ENCODE results near the gene ATP10B.

The ATP10B gene

DNA sequence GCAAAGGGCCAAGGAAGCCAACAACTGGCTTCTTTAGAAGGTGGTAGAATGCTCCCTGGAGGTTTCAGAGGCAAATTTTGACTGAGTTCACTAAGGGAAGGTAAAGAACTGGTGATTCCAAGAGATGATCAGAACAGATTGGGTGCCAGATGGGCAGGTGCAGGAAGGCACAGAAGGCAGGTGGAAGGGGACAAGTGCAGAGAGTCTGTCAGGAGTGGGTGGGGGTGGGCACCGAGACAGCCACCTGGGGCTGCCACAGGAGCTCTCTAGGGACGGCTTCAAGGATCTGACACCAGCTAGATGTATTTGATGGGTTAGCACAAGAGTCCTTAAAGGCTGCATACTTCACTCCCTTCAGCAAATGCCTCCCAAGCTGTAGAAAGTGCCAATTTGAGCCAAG is 223.0 kb downstream of the ATP10B start:
- no peak for DNase-seq

- no peak for DNase-seq
These were observed 223.4 kb downstream of the ATP10B start for GRCh38 chr5:160628619-160628968.

DNA sequence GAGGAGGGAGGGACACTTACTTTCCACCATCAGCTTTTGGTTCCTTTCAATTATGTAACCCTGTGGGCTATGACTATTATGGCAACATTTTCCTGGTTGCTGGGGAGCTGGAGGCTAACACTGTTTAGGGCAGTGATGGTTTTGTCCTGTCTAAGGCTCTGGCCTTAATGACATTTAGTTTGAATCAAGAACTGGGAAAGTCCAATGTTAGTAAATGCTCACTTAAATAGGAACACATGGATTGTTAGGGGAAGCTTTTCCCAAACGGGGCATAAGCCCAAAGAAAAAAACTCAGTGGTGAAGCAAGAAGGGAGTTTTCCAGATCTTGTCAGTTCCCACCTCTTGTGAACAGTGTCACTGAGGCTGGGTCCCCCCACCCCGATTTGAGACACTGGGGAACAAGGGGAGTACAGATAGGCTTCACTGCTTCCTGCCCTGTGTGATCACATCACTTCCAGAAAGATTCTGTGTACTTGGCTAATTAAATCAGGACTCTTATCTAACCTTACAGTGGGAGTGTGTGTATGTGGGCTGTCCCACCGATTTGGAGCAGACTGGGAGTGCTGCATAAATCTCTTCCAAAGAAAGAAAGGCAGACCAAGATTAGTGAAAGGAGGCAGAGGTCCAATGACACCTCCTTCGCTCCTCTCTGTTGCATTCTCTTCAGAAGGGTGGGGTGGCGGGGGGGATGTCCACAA is 223.9 kb downstream of the ATP10B start:
- DNase-seq: no peak

GRCh38 chr5:160626322-160626721 is 225.7 kb downstream of the ATP10B start:
- no peak for DNase-seq

DNA sequence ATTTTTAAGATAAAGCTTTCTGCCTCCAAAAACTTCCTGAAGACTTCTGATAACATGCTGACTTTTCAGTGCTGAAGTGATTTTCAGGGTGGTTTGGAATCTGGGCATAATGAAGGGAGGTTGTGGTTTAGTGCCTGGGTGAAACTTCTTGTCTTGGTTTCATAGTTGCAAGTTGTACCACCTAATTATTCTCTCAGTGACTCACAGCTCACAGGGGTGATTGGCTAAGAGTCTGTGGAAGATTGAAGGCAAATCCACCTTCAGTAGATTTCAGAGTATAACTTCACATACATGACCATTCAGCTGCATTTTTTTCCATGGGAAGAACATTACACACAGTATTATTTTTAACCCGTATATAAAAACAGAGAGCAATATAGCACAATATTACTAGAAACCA is 230.5 kb downstream of the ATP10B start:
- no peak for DNase-seq

GRCh38 chr5:160620401-160620800 is 231.6 kb downstream of the ATP10B start:
- no peak for DNase-seq

DNA sequence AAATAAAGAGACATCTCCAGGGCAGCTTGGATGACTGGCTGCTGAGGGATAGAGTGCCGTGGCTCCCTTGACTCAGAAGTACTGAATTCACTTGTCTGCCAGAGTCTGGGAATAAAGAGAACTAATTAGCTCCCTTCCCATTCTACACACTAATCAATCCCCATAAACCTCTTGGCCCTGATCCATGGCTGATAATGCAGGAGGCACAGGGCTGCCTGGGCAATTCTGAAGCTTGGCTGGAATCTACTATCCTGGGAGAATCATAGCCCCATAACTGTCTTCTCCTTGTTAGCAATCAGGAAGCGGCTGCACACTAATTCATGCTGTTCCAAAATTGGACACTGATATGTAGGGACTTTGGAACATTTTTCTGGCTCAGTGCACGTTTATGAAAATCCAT is 232.6 kb downstream of the ATP10B start:
- DNase-seq: no peak

DNA sequence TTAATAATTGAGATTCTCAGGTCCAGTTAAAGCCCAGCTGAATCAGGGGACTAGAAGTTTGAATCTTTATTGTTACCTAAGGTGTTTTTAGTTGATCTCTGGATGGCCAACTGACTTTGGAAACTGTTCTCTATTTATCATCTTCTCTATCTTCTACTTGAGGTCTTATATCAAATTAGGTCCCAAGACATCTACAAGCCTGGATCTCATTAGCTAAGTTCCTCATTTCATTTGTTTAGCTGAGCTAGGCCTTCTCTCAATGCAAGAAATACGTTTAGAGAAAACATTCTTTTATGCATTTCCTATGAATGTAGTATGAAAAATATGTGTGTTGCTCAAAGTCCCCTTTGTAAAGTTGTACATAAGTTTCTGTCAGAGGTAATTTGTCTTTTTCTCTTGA is 233.7 kb downstream of the ATP10B start:
- no peak for DNase-seq

- no peak for DNase-seq
These were observed 235.1 kb downstream of the ATP10B start for GRCh38 chr5:160616712-160617497.

- DNase-seq: no peak
These were observed 237.9 kb downstream of the ATP10B start for GRCh38 chr5:160614136-160614535.

DNA sequence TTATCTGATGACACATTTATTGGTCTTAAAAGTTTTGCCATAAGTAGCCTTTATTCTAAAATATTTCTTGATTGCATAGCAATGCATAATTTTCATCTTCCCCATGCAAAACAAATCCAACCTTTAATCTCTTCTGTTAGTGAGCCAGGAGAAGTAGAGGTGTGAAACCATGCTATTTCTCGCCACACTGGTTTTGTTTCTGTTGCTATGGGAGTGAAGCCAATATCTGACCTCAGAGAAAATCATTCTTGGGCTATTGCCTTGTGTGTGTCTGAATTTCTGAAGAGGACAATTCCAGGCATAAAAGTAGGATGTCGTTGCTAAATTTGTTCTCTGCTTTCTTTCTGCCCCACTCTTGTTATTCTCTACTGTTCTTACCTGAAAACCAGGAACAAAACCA is 246.7 kb downstream of the ATP10B start:
- DNase-seq: no peak

DNA sequence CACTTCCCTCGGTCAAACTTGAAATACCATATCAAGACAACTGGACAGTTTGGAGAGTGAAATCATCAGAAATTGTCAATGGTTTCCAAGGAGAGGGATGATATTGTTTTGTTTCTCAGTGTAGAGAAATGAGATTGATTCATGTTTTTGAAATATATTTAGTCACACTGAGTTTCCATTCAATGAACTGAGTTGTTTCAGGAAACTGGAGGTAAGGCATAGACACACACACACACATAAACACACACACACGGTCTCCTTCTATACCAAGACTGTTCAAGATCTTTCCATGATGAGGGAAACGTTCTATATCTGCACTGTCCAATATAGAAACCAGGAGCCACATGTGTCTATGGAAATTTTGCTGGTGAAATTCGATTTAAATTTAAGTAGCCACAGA is 247.5 kb downstream of the ATP10B start:
- no peak for DNase-seq

DNA sequence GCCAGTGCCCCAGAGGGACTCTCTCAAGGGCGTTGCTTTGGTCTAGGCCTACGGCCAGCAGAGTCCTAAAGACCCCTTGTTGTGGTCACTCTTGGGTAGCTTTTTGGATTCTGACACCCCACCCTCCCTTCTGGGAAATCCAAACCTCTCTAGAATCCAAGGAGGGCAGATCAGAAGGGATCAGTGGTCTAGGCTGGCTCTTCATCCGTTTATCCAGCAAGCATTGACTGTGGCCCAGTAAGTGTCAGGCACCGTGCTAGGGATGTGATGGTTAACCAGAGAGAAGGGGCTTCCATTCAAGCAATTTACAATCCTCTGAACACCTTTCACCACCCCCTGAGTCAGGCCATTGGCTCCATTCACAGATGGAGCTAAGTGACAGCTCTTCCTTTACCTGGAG is 249.3 kb downstream of the ATP10B start:
- DNase-seq: no peak

- no peak for DNase-seq
These were observed 251.0 kb downstream of the ATP10B start for GRCh38 chr5:160601046-160601445.

DNA sequence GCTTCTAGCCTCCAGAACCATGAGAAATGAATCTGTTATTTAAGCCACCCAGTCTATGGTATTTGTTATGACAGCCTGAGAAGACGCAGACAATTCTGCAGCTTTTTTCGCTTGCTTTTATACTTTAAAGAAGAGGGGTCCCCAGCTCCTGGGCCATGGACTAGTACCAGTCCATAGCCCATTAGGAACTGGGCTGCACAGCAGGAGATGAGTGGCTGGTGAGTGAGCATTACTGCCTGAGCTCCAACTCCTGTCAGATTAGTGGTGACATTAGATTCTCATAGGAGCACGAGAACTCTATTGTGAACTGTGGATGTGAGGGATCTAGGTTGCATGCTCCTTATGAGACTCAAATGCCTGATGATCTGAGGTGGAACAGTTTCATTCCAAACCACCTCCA is 278.7 kb downstream of the ATP10B start:
- DNase-seq: no peak

DNA sequence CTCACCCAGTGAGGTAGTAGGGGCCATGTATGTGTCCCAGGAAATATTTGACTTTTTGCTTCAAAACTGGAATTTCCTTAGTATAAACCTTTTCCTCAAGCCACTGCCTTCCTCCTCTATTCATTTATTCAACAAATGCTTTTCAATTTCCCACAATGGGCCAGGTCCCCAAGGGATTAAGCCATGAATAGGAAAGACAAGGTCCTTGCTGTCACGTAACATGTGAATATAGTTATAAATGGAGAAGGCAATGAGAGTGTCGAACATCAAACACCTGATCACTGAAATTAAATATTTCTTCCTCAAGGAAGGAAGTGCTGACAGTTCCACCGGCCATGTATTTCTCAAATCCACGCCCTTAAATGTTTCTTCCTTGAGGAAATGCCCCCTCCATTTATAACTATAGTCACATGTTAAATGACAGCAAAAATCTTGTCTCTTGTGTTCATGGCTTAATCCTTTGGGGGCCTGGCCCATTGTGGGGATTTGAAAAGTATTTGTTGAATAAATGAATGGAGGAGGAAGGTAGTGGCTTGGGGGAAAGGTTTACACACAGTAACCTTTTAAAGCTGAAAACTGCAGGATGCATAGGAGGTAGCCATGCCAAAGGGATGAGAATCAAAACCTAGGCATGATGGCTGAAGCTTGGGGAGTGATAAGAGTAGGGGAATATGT is 284.8 kb downstream of the ATP10B start:
- DNase-seq: no peak

DNA sequence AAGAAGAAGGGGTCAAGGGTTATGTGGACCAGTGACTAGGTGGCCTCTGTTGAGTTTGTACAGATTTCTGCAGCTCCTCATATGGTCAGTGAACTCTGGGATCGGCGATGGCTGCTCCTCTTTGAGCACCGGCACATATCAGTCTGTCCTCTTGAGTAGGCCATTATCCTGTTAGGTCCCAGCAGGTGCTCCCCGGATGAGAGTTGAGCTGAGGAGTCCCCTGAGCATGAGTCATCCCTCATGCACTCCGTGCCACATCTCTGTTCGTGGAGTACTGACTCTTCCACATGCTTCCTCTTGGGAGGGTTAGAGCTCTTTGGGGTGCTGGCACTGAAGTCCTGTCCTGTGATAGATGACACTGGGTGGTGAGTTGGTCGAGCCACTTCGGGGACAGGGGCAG is 286.6 kb downstream of the ATP10B start:
- no peak for DNase-seq

- DNase-seq: no peak
These were observed 295.2 kb downstream of the ATP10B start for GRCh38 chr5:160556846-160557245.

DNA sequence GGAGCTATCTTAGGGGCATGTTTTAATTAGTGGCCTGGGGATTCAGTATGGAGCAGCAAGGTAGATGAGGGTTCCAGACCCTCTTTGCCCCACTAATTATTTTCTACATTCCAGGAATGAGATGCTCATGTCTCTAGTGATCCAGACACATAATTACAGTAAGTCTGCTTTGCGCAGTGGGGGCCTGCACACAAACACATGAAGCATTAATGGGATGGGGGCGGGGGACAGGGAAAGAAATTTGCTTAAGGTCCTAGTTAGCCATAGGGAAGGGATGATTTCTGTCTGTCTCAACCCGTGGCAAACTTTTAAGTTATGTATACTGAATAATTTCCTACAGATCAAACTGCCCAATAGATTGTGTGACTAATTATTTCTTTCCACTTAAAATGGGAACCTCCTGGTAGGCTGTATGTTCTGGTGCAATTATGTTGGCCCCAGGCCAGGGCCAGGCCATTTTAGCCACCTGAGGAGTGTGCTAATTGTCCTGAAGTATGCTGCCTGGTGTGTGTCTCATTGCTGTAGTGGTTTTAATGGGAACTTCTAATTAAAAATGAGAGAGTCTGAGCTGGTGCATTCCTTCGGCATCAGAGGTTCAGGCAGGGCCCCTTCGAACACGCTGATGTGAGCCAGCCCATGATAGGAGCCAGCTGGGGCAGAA is 295.9 kb downstream of the ATP10B start:
- DNase-seq: no peak

DNA sequence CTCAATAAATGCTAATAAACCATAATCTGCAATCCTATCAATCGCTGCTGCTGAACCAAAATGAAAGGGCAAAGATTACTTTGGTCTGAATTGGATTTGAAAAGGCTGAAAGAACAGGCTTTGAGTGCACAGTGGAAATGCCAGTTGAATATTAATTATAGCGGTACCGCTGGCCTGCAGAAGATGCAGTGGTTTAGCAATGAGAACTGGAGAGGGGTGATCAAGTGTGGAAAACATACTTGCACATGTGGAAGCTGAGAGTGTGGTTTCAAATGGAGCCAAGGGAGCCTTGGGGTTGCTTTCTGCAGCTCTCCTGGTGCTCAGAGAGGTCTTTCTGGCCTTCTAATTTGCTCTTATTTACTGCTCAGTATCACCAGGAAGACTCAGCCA is 296.4 kb downstream of the ATP10B start:
- no peak for DNase-seq

- DNase-seq: no peak
These were observed 301.9 kb downstream of the ATP10B start for GRCh38 chr5:160550075-160550474.

GRCh38 chr5:160548949-160549645 is 302.9 kb downstream of the ATP10B start:
- DNase-seq: no peak

- no peak for DNase-seq
These were observed 304.1 kb downstream of the ATP10B start for GRCh38 chr5:160547872-160548271.

All from CD4-positive, alpha-beta T cell treated with Interleukin-1 beta for 1 hour (primary cell).